GM21423 (cell line): ENCODE results near the gene CRIM1.
A peak's percentile ranks its signal among the peaks of the same experiment; 100 is the strongest.

Source experiments
- ATAC-seq: cut with Tn5 transposase; IDR thresholded peaks from one replicate; pipeline ENCODE4 v1.9.1; 2021; ENCODE audit warnings: mild to moderate bottlenecking, moderate library complexity; ENCODE audit not compliant: unreplicated experiment

Gene CRIM1

DNA sequence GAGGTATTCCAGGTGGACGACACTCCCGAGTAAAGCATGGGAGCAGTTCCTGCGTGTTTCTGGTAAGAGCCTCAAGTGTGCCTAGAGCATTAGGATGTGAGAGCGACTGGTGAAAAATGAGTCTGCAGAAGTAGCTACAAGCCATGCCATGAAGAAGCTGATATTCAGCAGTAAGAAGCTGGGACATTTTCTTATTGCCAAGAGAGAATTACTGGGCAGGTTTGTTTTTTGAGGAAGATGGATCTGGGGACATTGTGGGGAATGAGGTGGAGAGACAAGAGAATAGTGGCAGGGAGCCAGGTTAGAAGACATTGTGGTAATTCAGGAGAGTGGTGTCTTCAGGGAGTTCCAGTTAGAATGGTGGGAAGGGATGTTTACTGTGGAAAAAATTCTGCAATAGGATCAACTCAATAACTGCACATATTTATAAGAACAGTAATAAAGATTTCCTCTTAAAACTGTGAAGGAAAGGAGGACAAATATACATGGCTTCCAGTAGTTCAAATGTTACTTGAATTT is 38.2 kb downstream of the CRIM1 start:
- no peak for ATAC-seq

- ATAC-seq: no peak
Observed at GRCh38 chr2:36394804-36395203, 39.2 kb downstream of the CRIM1 start.

DNA sequence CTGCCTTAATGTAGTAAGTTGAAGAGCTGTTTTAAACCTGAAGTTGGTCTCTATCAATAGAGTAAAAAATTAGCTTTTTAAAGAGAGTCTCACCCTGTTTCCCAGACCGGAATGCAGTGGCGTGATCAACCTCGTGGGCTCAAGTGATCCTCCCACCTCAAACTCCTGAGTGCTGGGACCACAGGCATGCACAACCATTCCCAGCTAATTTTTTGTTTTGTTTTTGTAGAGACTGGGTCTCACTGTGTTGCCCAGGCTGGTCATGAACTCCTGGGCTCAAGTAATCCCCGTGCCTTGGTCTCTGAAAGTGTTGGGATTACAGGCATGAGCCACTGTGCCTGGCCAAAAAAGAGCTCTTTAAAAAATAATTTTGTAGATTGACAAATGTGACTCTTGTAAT is 40.3 kb downstream of the CRIM1 start:
- no peak for ATAC-seq

DNA sequence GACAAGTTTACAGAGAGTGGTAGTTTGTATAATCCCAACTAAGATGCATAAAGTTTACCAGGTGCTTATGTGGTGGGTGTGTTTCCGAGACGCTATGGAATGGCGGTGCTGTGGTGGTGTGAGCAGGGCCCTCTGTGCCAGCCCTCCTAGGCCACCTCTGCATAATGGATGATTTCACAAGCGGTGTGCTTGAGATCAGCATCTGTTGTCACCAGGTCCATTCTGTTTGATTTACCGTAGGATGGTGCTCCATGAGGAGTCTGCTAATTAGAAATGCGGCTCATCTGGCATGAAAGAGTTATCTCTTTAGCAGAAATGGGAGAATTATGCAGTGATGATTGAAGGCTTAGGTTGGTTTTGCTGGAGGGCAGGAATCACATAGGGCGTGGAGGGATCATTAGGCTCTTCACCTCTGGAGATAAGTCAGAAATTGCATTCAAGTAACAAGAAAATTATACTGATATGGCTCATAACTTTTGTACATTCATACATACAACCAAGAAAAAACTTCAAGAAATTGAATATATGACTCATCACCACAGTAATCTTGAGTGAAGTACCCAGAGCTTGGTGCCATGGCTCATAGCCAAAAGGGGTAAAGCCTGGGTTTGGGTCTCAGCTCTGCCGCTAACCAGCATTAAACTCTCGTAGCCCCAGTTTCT is 41.4 kb downstream of the CRIM1 start:
- ATAC-seq: no peak

GRCh38 chr2:36397728-36398413 is 42.3 kb downstream of the CRIM1 start:
- no peak for ATAC-seq

DNA sequence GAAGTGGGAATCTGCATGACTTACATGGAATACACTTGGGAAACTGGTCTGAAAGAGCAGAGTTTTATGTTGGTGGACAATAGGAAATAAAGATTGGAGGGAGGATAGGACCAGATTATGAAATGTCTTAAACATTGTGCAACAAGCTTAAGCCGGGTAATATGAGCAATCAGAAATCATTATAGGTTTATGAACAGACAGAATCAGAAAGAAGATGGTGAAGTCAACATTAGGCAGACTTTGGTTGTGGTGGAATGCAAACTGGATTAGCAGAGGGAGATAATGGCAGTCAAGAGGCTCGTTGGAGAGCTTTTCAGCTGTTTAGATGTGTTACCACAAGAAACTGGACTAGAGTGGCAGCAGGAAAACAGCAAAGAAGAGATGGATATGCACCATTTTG is 43.5 kb downstream of the CRIM1 start:
- no peak for ATAC-seq

- peak; percentile 59 for ATAC-seq
Observed at GRCh38 chr2:36403675-36404230, 48.2 kb downstream of the CRIM1 start.

GRCh38 chr2:36404318-36404717 is 48.7 kb downstream of the CRIM1 start:
- ATAC-seq: peak; percentile 25

GRCh38 chr2:36404754-36405153 is 49.2 kb downstream of the CRIM1 start:
- ATAC-seq: peak; percentile 52

GRCh38 chr2:36405183-36405582 is 49.6 kb downstream of the CRIM1 start:
- no peak for ATAC-seq

- ATAC-seq: no peak
Observed at GRCh38 chr2:36406296-36406695, 50.7 kb downstream of the CRIM1 start.

GRCh38 chr2:36407413-36407812 is 51.8 kb downstream of the CRIM1 start:
- no peak for ATAC-seq

DNA sequence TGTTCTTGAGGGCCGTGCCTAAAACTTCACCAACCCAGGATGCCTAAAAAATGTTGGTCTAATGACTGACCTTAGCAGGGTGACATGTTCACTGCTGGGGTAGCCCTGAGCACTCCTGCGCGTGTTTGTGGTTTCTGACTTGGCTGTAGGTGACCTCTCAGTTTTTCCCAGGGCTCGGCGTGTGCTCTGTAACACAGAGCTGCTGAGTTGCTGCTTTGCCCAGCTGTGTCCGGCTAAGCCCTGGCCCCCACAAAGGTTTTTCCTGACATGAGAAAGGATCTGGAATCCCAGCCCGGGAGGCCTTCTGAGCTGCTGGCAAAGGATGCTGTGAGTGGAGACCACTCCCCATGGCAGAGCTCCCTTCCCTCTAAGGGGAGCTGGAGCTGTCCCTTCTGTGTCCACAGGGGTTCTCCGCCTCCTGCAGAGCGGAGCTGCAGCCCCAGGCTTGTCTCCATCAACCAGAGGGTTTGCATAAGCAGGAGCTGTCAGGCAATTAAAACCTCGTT is 52.7 kb downstream of the CRIM1 start:
- no peak for ATAC-seq

- no peak for ATAC-seq
Observed at GRCh38 chr2:36409335-36409734, 53.8 kb downstream of the CRIM1 start.

- no peak for ATAC-seq
Observed at GRCh38 chr2:36409935-36410334, 54.4 kb downstream of the CRIM1 start.

DNA sequence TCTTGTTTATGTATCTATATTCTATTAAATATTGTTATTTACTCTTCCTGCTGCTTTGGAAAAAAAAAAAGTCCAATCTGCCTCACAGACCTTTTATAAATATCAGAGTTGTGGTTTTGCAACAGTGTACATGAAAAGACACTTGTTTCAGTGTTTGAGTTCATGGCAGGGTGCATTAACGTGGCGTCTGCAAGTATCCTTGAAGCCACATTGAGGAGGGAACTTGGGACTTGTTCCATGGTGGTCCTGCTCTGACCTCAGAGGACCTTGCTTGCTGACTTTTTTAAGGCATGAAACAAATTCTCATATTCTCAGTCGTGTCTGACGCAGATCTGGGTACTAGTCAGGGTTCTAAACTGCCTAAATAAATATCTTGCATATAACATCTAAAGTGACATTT is 55.1 kb downstream of the CRIM1 start:
- ATAC-seq: no peak

DNA sequence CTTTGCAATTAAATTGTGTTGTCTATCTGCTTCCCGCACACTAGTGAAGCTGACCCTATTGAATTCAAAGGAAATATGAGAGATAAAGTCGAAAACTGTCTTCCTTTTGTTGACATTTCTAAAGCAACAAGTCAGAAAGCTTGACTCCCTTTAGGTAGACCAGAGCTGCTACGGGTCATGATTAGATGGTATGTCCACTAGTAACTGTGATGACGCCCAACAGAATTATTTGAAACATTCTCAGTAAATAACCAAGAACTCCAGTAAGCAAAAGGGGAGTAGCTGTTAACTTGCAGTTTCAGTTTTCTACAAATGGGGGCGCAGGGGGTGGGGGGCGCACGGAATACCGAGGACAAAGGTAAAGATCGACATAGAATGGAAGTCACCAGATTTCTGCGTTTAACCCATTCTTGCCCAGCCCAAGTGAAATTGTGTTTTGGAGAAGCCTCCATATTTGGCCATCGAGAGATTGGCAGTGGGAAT is 56.4 kb downstream of the CRIM1 start:
- no peak for ATAC-seq

- no peak for ATAC-seq
Observed at GRCh38 chr2:36413218-36413617, 57.6 kb downstream of the CRIM1 start.

- no peak for ATAC-seq
Observed at GRCh38 chr2:36414307-36414706, 58.7 kb downstream of the CRIM1 start.

DNA sequence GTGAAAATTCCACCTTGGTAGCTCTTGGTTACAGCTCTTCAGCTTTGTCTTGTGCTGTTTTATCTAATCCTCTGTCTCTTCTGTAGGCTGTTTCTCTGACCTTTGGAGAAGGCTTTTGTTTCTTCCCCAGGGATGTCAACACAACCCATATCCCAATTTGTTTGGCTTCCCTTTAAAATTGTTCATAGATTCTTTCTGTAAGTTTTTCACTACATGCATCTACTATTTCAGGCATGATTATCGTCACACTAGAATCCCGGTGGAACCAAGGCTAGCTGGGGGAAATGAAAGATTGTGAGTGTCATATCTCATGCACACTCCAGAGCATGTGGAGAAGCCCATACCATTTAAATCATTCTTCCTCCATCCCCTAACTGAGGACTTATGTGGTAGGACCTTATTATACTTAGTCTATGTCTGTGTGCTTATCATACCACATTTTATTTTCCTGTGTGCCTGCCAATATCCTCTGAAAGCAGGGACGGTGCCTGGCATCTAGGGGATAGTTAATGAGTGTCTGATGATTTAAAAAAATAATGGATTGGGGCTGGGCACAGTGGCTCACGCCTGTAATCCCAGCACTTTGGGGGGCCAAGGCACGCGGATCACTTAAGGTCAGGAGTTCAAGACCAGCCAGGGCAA is 59.9 kb downstream of the CRIM1 start:
- ATAC-seq: no peak
